Activated T-cell treated with anti-CD3 and anti-CD28 coated beads for 48 hours (primary cell): ENCODE measurements around the gene SLC16A2.

Experiments
- DNase-seq: peaks from one replicate; pipeline ENCODE4 v3.0.0-alpha.2; 2020; ENCODE audit warnings: low read depth

The SLC16A2 gene

GRCh38 chrX:74536832-74537371 is 115.6 kb downstream of the SLC16A2 start:
- no peak for DNase-seq

- DNase-seq = no peak
Measured at GRCh38 chrX:74540635-74541249, 119.4 kb downstream of the SLC16A2 start.

GRCh38 chrX:74545880-74546523 is 124.7 kb downstream of the SLC16A2 start:
- DNase-seq = no peak

GRCh38 chrX:74546984-74547383 is 125.7 kb downstream of the SLC16A2 start:
- no peak for DNase-seq

- DNase-seq = peak; percentile 74
Measured at GRCh38 chrX:74550295-74550802, 129.1 kb downstream of the SLC16A2 start.

GRCh38 chrX:74551934-74552333 is 130.6 kb downstream of the SLC16A2 start:
- no peak for DNase-seq

- DNase-seq = no peak
Measured at GRCh38 chrX:74557378-74557777, 136.1 kb downstream of the SLC16A2 start.

- no peak for DNase-seq
Measured at GRCh38 chrX:74578137-74578536, 156.8 kb downstream of the SLC16A2 start.

GRCh38 chrX:74579597-74580198 is 158.4 kb downstream of the SLC16A2 start:
- DNase-seq = no peak
